T-helper 22 cell (primary cell): Measurements from ENCODE around the gene TENT4B.

ENCODE experiments used
- DNase-seq: peaks from one replicate; pipeline ENCODE4 v3.0.0-alpha.2; 2020; ENCODE audit warnings: low read depth

TENT4B gene

DNA sequence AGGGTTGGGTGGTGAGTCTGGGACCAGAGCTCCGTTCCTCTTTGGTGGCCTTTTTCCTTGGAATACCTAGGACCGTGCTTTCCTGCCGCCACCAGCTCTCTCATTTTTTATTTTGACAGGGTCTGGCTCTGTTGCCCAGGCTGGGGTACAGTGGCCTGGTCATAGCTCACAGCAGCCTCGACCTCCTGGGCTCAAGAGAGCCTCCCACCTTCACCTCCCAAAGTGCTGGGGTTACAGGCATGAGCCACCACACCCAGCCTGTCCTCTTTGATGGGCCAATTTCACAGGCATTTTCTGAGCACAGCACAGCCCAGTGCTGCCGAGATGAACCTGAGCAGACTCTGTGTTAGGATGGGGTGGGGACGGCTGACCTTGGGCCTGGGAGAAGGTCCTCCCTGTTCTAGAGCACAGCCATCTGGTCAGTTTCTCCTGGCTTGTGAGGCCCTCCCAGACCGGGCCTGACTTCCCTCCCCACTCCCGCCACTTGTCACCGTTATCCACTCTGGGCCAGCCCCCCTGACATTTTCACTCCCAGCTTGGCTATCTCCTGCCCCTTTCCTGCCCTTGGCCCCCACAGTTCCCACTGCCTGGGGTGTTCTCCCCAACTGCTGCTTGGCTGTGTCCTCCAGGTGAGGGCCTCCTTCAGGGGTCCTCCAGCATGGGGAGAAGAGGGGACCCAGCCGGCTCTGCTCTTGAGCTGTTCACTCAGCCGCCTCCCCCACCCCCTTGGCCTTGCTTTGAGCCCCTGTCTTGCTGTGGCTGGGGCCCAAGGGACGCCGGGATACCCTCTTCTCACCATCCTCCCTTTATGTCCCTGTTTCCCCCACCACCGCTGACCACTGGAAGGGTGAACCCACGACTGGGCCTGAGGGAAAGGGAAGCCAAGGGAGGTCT is 118.3 kb downstream of the TENT4B start:
- no peak for DNase-seq

DNA sequence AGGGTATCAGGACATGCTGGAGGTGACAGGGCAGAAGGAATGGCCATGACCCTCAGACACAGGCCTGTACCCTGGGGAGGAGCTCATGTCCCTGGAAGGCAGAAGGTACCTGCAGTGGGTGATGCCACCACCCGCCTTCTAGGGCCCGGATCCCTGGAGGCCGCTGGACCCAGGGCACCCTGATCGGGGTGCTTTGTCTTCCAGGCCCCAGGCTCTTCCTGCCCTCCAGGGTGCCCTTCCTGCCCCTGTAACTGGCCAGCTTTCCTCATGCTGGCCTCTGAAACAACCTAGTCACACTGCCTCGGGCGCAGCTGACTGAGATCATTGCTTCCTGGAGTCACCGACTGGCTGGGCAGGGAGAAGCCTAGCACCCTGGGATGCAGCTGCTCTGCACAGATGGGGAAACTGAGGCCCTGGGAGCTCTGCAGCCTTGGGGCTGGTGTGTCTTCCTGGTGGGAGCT is 119.0 kb downstream of the TENT4B start:
- no peak for DNase-seq

DNA sequence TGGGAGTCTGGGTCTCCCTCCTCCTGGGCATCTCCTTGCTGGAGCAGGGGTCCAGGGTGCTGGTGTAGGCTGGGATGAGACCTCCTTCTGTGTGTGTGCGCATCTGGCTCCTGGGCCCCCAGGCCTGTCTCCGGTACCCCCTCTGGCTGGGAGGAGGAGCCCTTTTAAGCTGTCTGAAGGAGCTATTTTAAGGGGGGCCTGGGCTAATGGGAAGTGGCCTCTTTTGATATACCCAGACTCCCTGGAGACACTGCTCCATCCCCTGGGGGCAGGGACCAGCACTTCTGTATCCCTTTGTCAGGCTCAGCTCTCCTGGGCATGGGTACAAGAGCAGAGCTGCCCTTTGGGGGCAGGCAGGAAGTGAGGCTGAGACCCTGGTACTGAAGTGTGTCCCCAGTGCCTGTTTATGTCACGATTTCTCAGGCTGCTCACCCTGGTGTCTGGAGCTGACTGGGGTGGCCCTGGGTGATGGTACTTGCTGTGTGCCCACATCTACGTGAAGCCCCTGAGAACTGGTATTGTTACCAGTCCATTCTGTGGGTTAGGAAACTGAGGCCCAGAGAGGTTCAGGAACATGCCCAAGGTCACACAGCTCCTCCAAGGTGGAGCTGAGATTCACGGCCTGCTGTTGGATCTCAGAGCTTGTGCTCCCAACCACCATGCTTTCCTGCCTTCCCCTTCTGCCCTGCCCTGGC is 119.7 kb downstream of the TENT4B start:
- no peak for DNase-seq

DNA sequence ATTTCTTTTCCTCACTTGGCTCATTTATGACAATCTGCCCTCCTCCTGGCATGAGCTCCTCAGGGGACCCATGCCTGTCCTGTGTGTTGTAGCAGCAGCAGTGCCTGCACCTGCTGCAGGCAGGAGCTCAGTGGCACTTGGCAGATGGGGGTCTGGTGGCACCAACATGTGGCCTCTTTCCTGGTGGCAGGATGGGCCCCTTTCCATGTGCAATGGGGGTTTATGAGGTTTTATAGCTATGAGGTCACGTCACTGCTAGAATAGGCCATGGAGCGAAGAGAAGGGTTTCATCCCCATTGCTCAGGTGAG is 120.2 kb downstream of the TENT4B start:
- no peak for DNase-seq

DNA sequence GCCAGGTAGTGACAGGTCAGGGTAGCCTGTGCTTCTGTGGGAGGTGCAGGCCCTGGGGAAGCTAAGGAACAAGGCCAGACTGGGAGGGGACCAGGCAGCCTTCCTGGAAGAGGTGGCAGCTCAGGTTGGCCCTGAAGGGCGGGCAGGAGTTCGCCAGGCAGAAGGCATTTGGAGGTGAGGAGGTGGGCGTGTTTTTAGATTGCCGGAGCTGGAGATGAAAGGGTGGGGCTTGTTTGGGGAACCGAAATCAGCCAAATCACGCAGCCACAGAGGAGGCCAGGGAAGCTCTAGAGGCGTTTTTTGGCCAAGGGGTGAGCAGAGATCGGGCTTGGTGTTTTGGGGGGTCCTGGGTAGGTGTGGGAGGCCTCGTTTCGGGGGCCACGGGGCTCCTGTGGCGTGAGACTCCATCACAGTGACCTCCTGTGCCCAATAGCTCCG is 120.8 kb downstream of the TENT4B start:
- DNase-seq = no peak

DNA sequence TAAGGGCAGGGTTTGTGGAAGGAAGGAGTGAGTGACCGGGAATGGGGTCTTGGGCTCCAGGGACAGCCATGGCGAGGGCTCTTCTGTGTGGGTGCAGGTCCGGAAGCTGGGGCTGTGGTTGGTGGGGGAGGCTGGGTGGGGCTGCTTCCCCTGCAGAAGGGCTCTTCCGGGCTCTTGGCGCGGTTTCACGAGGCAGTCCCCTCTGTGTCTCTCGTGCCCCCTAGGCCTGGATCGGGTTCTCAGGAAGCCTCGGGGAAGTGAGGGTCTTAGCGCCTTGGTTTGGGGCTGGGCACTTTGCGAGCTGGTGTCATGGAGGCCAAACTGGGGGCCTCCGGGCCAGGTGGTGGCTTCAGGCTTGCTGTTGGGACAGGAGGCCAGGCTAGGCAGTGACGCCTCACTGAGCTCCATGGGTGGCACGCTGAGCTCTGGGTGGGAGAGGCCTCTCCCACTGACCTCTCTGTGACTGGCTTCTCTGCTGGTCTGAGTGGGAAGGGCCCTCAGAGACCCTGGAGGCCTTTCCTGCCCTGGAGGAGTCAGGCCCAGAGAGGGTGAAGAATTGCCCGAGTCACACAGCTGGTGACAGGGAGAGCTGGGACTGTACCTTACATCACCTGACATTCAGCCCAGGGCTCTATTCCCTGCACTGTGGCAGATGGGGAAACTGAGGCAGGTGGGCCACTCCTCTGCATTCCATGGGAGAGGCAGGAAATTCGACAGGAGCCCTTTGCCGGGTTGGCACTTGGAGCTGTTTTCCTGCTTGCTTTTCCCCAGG is 121.4 kb downstream of the TENT4B start:
- DNase-seq = peak; percentile 43

DNA sequence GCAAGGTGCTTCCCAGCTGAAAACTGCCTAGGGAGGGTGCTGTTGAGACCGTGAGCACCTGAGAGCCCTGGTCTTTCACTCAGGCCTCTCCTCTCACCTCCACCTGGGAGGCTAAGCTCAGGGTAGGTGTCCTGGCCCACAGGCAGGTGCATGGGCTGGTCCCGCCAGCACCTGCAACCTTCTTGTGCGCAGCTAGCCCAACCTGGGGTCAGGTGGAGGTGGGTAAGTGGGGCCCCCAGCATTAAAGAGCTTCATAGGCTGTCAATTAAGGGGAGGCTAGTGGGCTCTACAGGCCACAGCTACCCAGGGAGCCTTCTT is 122.0 kb downstream of the TENT4B start:
- no peak for DNase-seq

DNA sequence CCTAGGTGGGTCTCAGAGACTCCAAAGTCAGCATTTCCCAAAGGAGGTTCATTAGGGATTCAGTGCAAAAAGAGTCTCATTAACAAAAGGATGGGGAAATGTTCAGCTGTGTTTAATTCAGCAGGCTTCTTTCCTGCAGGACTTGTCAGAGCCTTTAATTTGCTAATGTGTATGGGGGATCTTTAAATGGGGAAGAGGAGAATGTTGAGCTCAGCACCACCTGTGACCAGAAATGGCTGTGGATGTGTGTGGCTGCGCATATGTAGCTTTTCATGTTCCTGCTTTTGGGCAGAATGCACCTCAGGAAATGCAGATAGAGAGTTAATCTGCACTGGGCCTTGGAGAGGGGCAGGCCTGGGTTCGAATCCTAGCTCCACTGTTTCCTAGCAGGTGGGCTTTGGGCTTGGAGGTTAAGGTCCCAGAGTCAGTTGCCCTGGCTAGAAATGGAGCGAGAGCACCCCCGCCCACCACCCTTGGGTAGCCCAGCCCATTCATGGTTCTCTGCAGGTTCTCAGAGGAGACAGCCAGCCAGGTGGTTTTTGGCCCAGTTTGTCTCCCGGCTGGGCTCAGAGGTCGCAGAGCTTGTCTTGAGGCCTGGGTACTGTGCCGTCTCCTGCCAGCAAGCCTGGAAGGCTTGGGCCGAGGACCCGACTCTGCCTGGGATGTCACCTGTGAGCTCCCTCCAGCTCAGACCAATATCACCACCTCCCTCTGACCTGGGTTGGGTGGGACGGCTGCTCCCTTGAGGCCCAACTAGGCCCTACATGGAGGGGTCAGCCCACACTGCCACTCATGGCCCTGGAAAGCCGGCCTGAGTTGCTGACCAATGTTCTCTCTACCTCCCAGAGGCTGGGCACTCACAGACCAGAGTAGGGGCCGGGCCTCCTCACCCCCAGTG is 122.6 kb downstream of the TENT4B start:
- DNase-seq = no peak

DNA sequence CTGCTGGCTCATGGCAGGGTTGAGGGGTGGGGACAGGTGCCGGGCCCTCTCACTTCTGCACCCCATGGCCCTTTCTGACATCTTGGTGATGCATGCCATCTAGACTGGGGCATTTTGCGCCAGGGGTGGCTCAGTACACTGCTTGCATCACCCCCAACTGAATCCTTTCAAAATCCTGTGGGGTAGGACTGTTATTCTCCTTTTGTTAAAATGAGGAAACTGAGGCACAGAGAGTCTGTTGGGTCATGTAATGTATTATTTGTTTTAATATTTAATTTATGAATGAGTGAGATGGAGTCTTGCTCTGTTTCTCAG is 123.2 kb downstream of the TENT4B start:
- DNase-seq = no peak

DNA sequence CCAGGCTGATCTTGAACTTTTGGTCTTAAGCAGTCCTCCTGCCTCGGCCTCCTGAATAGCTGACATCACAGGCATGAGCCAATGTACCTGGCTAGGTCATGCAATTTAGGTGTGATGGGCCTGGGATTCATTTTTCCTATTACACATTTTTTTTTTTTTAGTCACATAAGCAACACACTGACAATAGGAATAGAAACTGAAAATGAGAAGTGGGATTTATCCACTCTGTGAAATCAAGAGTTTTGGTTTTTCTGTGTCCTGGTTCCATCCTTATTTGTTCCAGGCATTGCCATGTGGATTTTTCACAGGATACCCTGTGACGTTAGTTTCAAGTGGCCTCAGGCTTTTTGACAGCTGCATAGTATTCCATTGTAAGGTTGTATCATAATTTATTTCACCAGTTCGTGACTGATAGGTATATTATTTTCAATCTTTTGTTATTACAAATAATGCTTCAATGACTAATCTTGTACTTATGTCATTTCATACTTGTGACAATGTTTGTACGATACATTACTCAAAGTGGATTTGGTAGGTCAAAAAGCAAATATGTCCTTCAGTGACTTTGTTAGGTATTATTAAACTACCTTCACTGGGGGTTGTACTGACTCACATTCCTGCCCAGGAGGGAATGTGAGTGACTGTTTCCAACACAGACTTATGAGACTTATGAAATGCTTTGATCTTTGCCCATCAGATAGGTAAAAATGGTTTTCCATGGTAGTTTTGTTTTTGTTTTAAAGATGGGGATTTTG is 123.9 kb downstream of the TENT4B start:
- DNase-seq = no peak

DNA sequence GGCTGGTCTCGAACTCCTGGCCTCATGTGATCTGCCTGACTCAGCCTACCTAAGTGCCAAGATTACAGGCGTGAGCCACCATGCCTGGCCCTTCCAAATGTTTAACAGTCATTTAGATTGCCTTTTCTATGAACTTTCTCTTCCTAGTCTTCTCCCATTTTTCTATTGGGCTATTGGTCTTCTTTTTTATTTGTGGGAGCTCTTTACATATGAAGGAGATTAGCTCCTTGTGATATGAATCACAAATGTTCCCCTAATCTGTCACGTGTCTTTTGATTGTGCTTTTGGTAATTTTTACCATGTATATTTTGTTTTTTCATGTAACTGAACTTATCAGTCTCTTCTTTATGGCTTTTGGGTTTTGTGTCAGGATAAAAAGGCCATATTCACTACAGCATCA is 125.1 kb downstream of the TENT4B start:
- no peak for DNase-seq

DNA sequence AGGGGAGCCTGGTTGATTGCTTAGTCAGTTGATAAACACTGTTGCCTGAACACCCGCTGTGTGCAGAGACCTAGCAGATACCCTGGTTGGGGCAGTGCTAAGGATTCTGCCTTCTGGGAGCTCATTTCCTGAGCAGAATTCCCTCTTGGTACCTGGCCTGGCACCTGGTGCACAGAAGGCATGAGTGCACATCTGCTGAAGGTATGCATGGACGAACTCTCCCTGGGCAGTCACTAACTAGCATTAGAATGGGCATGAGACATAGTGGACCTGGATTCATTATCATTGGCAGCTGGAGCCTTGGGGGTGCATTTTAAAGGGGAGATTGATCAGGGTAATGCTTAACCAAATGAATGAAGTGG is 126.4 kb downstream of the TENT4B start:
- no peak for DNase-seq

DNA sequence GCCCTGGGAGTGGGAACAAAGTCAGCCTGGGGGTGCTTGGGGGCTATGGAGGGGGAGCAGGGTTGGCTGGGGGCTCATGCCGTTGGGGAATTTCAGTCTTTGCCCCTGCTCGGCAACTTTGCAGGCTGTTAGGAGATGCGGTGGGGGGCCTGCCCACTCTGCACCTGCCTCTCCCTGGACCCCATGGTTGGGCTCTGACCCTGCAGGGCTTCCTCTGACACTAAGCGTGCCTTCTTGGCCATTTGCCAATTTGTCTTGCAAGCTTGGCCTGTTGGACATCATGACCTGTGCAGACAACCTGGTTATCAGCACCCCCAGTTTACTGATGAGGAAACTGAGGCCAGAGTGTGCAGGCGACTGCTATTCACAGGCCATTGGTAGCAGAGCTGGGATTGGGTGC is 127.8 kb downstream of the TENT4B start:
- no peak for DNase-seq
